Esophagus squamous epithelium (tissue), 5 donors: ENCODE results near the gene ULK4. TPM values are rescaled to one million over a fixed set of nuclear protein-coding genes. Genes with fewer than 3 reads are reported as not detected.

Source experiments
- DNase-seq: peaks from one replicate; lab custom pipeline; 2025; lab: John Stamatoyannopoulos, UW
- H3K27ac ChIP-seq, 4 donors: fragments of 200-600 bp; sonication (generic); one replicate each; pipeline ENCODE4 v1.5.1; 2016 to 2019; ENCODE audit warnings: mild to moderate bottlenecking in 1 of 4
- H3K27me3 ChIP-seq, 4 donors: fragments of 200-600 bp; sonication (generic); 1 replicate in 3 of 4; 2 replicates in 1 of 4; pipeline versions ENCODE4 v1.5.1 to v1.6.0; 2017 to 2021; ENCODE audit warnings: antibody characterized with exemption in 1 of 4
- H3K36me3 ChIP-seq, 3 donors: fragments of 200-600 bp; sonication (generic); one replicate each; pipeline ENCODE4 v1.5.1; 2016 to 2019
- H3K4me1 ChIP-seq, 3 donors: fragments of 200-600 bp; sonication (generic); one replicate each; pipeline ENCODE4 v1.5.1; 2017 to 2019
- H3K4me3 ChIP-seq, 4 donors: fragments of 200-600 bp; sonication (generic); 1 replicate in 3 of 4; 2 replicates in 1 of 4; pipeline ENCODE4 v1.5.1; 2016 to 2019; ENCODE audit warnings: mild to moderate bottlenecking in 2 of 4, moderate library complexity in 1 of 4
- H3K9me3 ChIP-seq, 3 donors: fragments of 200-600 bp; sonication (generic); one replicate each; pipeline ENCODE4 v1.5.1; 2016 to 2019
- CTCF ChIP-seq, 6 experiments: fragments of 450-650 bp in 4 of 6; fragments of 200-600 bp in 2 of 6; sonication (generic) in 2 of 6; IDR thresholded peaks; one replicate each; pipeline ENCODE4 v1.5.1; 2016 to 2019; ENCODE audit warnings: antibody characterized with exemption in 6 of 6, mild to moderate bottlenecking in 4 of 6, moderate library complexity in 4 of 6
- POLR2A ChIP-seq, 4 donors: fragments of 450-650 bp; IDR thresholded peaks; one replicate each; pipeline ENCODE4 v1.6.1; 2017; ENCODE audit warnings: antibody characterized with exemption in 4 of 4, mild to moderate bottlenecking in 4 of 4, moderate library complexity in 3 of 4
- WGBS, 2 donors: methylation state at CpG; one replicate each; pipeline ENCODE4 v1.1.5; 2018; 5-methylcytosine and 5-hydroxymethylcytosine counted together
- intact Hi-C: fragments of 100-400 bp; cut with DNase I; formaldehyde crosslinking; loops from one replicate; pipeline ENCODE4 v1.15.0; 2022
- total RNA-seq, 4 donors: library from RNA; depleted of rRNA; stranded (reverse); fragments of >200 nt; gene quantifications; one replicate each; pipeline ENCODE4 v1.1.0, GENCODE V29; 2016
- donor health status: DM: yes; HTN: yes; CAD: no.

The ULK4 gene
- total RNA-seq, 4 donors from 2014 or later = 2.2 to 11.4 (median 7.9) TPM

- H3K27me3 ChIP-seq = no peaks in the 10 kb centered on the region
- H3K27ac ChIP-seq = no peak overlapping the region
- no peaks in the 10 kb centered on the region for H3K4me1 ChIP-seq
- TF ChIP-seq CTCF (IDR thresholded peaks at IDR 0.05) = no peak
- TF ChIP-seq POLR2A (IDR thresholded peaks at IDR 0.05) = no peak
- WGBS, 2 donors = 81 to 89% methylated on average over 4 of the region's 4 CpGs
- peaks cover 0 to 6% (median 0%) of the 10 kb centered on the region in 3 donors for H3K9me3 ChIP-seq
- intact Hi-C loops = no loop called here
- H3K36me3 ChIP-seq = no peaks in the 10 kb centered on the region
- DNase-seq = no peak
- no peak overlapping the region for H3K4me3 ChIP-seq
Measured at GRCh38 chr3:41674449-41674848, 287.5 kb downstream of the ULK4 start.

GRCh38 chr3:41673650-41674049 lies 288.3 kb downstream of the ULK4 start:
- Histone ChIP-seq H3K9me3 (peaks cover 0 to 6% (median 0%) of the 10 kb centered on the region in 3 donors), H3K4me3 (no peak overlapping the region), H3K27me3 (no peaks in the 10 kb centered on the region), H3K36me3 (no peaks in the 10 kb centered on the region), H3K27ac (no peak overlapping the region), H3K4me1 (no peaks in the 10 kb centered on the region)
- WGBS, 2 donors = 77 to 83% methylated on average over 2 of the region's 2 CpGs
- intact Hi-C loops = no loop called here
- no peak for DNase-seq
- TF ChIP-seq POLR2A (IDR thresholded peaks at IDR 0.05) (no peak), CTCF (IDR thresholded peaks at IDR 0.05) (no peak)

GRCh38 chr3:41668379-41668778 lies 293.5 kb downstream of the ULK4 start:
- DNase-seq = no peak
- peaks cover 0 to 10% (median 7%) of the 10 kb centered on the region in 3 donors for H3K9me3 ChIP-seq
- TF ChIP-seq POLR2A (IDR thresholded peaks at IDR 0.05) (no peak), CTCF (IDR thresholded peaks at IDR 0.05) (no peak)

GRCh38 chr3:41662288-41662687 lies 299.6 kb downstream of the ULK4 start:
- WGBS, 2 donors = 74 to 86% methylated on average over 4 of the region's 4 CpGs
- no peak overlapping the region for H3K27ac ChIP-seq
- intact Hi-C loops = no loop called here

More at GRCh38 chr3:41668379-41668778, 293.5 kb downstream of the ULK4 start:
- Histone ChIP-seq H3K27ac (no peak overlapping the region), H3K4me1 (no peaks in the 10 kb centered on the region), H3K4me3 (no peak overlapping the region), H3K36me3 (peaks cover 0 to 6% (median 0%) of the 10 kb centered on the region in 3 donors), H3K27me3 (no peaks in the 10 kb centered on the region)
- intact Hi-C loops = no loop called here

GRCh38 chr3:41661796-41662195 lies 300.1 kb downstream of the ULK4 start:
- Histone ChIP-seq H3K27me3 (no peaks in the 10 kb centered on the region), H3K36me3 (peaks cover 0 to 6% (median 0%) of the 10 kb centered on the region in 3 donors), H3K27ac (no peak overlapping the region), H3K4me3 (no peak overlapping the region), H3K4me1 (no peaks in the 10 kb centered on the region), H3K9me3 (peaks cover 0 to 7% (median 4%) of the 10 kb centered on the region in 3 donors)
- no peak for TF ChIP-seq POLR2A (IDR thresholded peaks at IDR 0.05)
- no peak for TF ChIP-seq CTCF (IDR thresholded peaks at IDR 0.05)
- intact Hi-C loops = no loop called here
- no peak for DNase-seq
- 74 to 79% methylated on average over 3 of the region's 3 CpGs for WGBS, 2 donors

More at GRCh38 chr3:41662288-41662687, 299.6 kb downstream of the ULK4 start:
- DNase-seq = no peak
- H3K36me3 ChIP-seq = peaks cover 0 to 6% (median 0%) of the 10 kb centered on the region in 3 donors
- TF ChIP-seq CTCF (IDR thresholded peaks at IDR 0.05) (no peak), POLR2A (IDR thresholded peaks at IDR 0.05) (no peak)
- H3K4me1 ChIP-seq = no peaks in the 10 kb centered on the region
- peaks cover 0 to 7% (median 4%) of the 10 kb centered on the region in 3 donors for H3K9me3 ChIP-seq
- no peak overlapping the region for H3K4me3 ChIP-seq
- no peaks in the 10 kb centered on the region for H3K27me3 ChIP-seq
